DOHH2 (cell line): ENCODE measurements around the gene UPP1.

Experiments used
- H3F3A ChIP-seq: fragments of 200-600 bp; sonication (generic), shearing (Covaris generic); 2 replicates; pipeline ENCODE4 v1.6.0; 2016; ENCODE audit warnings: antibody characterized with exemption, mild to moderate bottlenecking; ENCODE audit not compliant: control insufficient read depth, insufficient read depth
- H3K27ac ChIP-seq: fragments of 200-600 bp; sonication (generic); 2 replicates; pipeline ENCODE4 v1.5.1; 2014; ENCODE audit warnings: low read depth, mild to moderate bottlenecking, low read length, moderate library complexity
- H3K27me3 ChIP-seq: fragments of 200-600 bp; sonication (generic); 2 replicates; pipeline ENCODE4 v1.6.1; 2014; ENCODE audit warnings: mild to moderate bottlenecking, low read length, mixed read lengths; ENCODE audit not compliant: control insufficient read depth
- H3K36me3 ChIP-seq: fragments of 200-600 bp; sonication (generic); 2 replicates; pipeline ENCODE4 v1.6.1; 2014; ENCODE audit warnings: mild to moderate bottlenecking, low read length, moderate library complexity, mixed read lengths; ENCODE audit not compliant: control insufficient read depth
- H3K4me1 ChIP-seq: fragments of 200-600 bp; sonication (generic); 2 replicates; pipeline ENCODE4 v1.6.1; 2014; ENCODE audit warnings: mild to moderate bottlenecking, low read length, mixed read lengths; ENCODE audit not compliant: control insufficient read depth
- H3K4me2 ChIP-seq: fragments of 200-600 bp; sonication (generic); 2 replicates; pipeline ENCODE4 v1.6.0; 2014; ENCODE audit warnings: mild to moderate bottlenecking, low read length, moderate library complexity
- H3K4me3 ChIP-seq: fragments of 200-600 bp; sonication (generic); 2 replicates; pipeline ENCODE4 v1.5.1; 2014; ENCODE audit warnings: mild to moderate bottlenecking, low read length, mixed read lengths
- H3K79me2 ChIP-seq: fragments of 200-600 bp; sonication (generic); 2 replicates; pipeline ENCODE4 v1.6.1; 2014; ENCODE audit warnings: mild to moderate bottlenecking, low read length, mixed read lengths; ENCODE audit not compliant: control insufficient read depth
- H3K9me2 ChIP-seq: fragments of 200-600 bp; sonication (generic); replicated peaks from 2 replicates; pipeline ENCODE4 v1.6.1; 2014; ENCODE audit warnings: mild to moderate bottlenecking, low read length, mixed read lengths; ENCODE audit not compliant: control insufficient read depth
- H3K9me3 ChIP-seq: fragments of 200-600 bp; sonication (generic); 2 replicates; pipeline ENCODE4 v1.6.1; 2014; ENCODE audit warnings: antibody characterized with exemption, low read length, mixed read lengths; ENCODE audit not compliant: control insufficient read depth, insufficient read depth
- H4K20me1 ChIP-seq: fragments of 200-600 bp; sonication (generic); 2 replicates; pipeline ENCODE4 v1.6.0; 2014; ENCODE audit warnings: low read depth, mild to moderate bottlenecking, antibody characterized with exemption, low read length, moderate library complexity; ENCODE audit not compliant: control insufficient read depth, insufficient read depth
- CTCF ChIP-seq: fragments of 200-600 bp; sonication (generic); IDR thresholded peaks from one replicate; pipeline ENCODE4 v1.5.1; 2014; ENCODE audit warnings: antibody characterized with exemption, mild to moderate bottlenecking, low read depth, low read length; ENCODE audit not compliant: poor library complexity, severe bottlenecking
- EZH2phosphoT487 ChIP-seq: fragments of 200-600 bp; sonication (generic); IDR thresholded peaks from 2 replicates; pipeline ENCODE4 v1.6.1; 2017; ENCODE audit warnings: borderline replicate concordance, mild to moderate bottlenecking, antibody characterized with exemption, low read length, moderate library complexity, mixed read lengths

The UPP1 gene

GRCh38 chr7:48099781-48100180 lies 10.7 kb downstream of the UPP1 start:
- Histone ChIP-seq H3K27me3 (no peaks in the 10 kb centered on the region), H3K4me3 (no peak overlapping the region), H3K9me3 (no peaks in the 10 kb centered on the region), H3K9me2 (no peaks in the 10 kb centered on the region), H3K4me1 (no peaks in the 10 kb centered on the region), H3K79me2 (no peaks in the 10 kb centered on the region), H3F3A (no peaks in the 10 kb centered on the region), H3K36me3 (no peaks in the 10 kb centered on the region), H3K27ac (no peak overlapping the region), H3K4me2 (no peak overlapping the region), H4K20me1 (no peaks in the 10 kb centered on the region)
- no peak for TF ChIP-seq CTCF
- no peak for TF ChIP-seq EZH2phosphoT487

- Histone ChIP-seq H3K36me3 (no peaks in the 10 kb centered on the region), H3K4me3 (no peak overlapping the region), H3K27ac (no peak overlapping the region), H3K27me3 (no peaks in the 10 kb centered on the region), H3K79me2 (no peaks in the 10 kb centered on the region), H3K4me1 (no peaks in the 10 kb centered on the region), H3F3A (no peaks in the 10 kb centered on the region), H4K20me1 (no peaks in the 10 kb centered on the region), H3K4me2 (no peak overlapping the region), H3K9me3 (no peaks in the 10 kb centered on the region), H3K9me2 (no peaks in the 10 kb centered on the region)
- TF ChIP-seq CTCF (no peak), EZH2phosphoT487 (no peak)
Observed at GRCh38 chr7:48101352-48101751, 12.3 kb downstream of the UPP1 start.

GRCh38 chr7:48101968-48102367 lies 12.9 kb downstream of the UPP1 start:
- Histone ChIP-seq H3K27me3 (no peaks in the 10 kb centered on the region), H3F3A (no peaks in the 10 kb centered on the region), H3K79me2 (no peaks in the 10 kb centered on the region), H3K27ac (no peak overlapping the region), H4K20me1 (no peaks in the 10 kb centered on the region), H3K4me1 (no peaks in the 10 kb centered on the region), H3K9me2 (no peaks in the 10 kb centered on the region), H3K4me2 (no peak overlapping the region), H3K4me3 (no peak overlapping the region), H3K36me3 (no peaks in the 10 kb centered on the region), H3K9me3 (no peaks in the 10 kb centered on the region)
- TF ChIP-seq CTCF: peak; percentile 82
- TF ChIP-seq EZH2phosphoT487: no peak

GRCh38 chr7:48102530-48102929 lies 13.5 kb downstream of the UPP1 start:
- H3K36me3 ChIP-seq: no peaks in the 10 kb centered on the region
- no peaks in the 10 kb centered on the region for H3K79me2 ChIP-seq
- H3K9me3 ChIP-seq: no peaks in the 10 kb centered on the region
- TF ChIP-seq EZH2phosphoT487 (no peak), CTCF (no peak)
- H3K9me2 ChIP-seq: no peaks in the 10 kb centered on the region
- no peak overlapping the region for H3K27ac ChIP-seq
- H3K4me1 ChIP-seq: no peaks in the 10 kb centered on the region
- H3F3A ChIP-seq: no peaks in the 10 kb centered on the region
- no peak overlapping the region for H3K4me2 ChIP-seq
- H3K4me3 ChIP-seq: no peak overlapping the region
- no peaks in the 10 kb centered on the region for H4K20me1 ChIP-seq
- H3K27me3 ChIP-seq: no peaks in the 10 kb centered on the region
